Stimulated activated CD4-positive, alpha-beta T cell treated with anti-CD3 and anti-CD28 coated beads, Interleukin-15, amount 100 ng/mL, for 24 hours (primary cell): ENCODE measurements around the gene CALR3.
A peak's percentile ranks its signal among the peaks of the same experiment; 100 is the strongest.
"Not testable (repeated sequence)": the region's sequence is repeated elsewhere in the genome, so short reads cannot be mapped to it uniquely, and the experiment has no call there.

Experiments used
- DNase-seq: peaks from one replicate; pipeline ENCODE4 v3.0.0-alpha.2; 2020

The CALR3 gene

DNA sequence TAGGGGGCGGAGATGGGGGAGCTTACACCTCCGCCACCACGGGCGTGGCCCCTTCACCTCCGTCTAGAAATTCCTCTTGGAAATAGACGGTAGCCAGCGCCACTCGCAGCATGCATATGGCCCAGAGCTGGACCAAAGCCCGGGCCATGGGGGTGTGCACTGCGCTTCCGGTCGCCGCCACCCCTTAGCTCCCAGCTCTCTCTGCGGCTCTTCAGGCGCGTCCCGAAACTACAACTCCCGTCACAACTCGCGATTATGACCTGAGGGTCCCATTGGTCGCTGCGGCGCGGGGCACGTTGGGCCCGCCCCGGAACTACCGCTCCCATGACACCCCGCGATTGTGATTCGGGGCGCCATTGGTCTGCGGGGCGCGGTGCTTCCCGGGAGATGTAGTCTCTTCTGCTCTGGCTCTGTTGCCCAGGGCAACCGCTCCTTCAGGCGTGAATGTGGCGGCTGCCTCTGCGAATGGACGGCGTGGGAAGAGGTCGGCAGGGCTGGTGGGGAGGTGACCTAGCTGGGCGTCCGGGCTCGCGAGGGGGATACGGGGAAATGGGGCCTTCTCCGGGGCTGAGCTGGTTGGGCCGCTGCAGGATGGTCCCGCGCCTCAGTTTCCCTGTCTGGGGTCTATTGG lies at the start of gene CALR3, which contains the start of gene C19orf44:
CALR3 (minus strand) TSS at position 186 of the 631 bp plus-strand sequence; CDS start at position 148, 38 bp downstream.
C19orf44 (plus strand) TSS at position 413 of the 631 bp plus-strand sequence. CDS start 4,399 bp downstream, outside the sequence.
- DNase-seq = peak; percentile 98

DNA sequence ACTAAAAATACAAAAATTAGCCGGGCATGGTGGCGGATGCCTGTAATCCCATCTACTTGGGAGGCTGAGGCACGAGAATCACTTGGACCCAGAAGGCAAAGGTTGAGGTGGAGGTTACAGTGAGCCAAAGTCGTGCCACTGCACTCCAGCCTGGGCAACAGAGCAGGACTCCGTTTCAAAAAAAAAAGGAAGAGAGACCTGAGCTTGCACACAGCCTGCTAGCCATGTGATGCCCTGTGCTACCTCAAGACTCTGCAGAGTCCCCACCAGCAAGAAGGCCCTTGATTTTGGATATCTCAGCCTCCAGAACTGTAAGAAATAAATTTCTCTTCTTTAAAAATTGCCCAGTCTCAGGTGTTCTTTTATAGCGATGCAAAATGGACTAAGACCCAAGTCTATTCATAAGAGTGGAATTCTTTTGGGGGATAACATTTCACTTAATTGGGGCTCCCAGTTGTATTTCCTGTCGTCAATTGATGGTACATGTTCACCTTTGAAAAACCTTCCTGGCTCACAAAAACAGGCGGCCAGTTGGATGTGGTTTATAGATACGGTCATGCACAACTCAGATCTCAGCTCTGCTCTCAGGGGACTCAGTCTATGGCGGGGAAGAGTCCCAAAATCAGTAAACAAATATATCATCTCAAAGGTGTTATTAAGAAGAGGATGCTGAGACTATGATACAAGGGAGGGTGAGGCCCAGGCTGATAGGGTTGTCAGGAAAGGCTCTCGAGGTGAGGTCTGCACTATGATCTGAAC lies 48.7 kb upstream of the CALR3 start:
- DNase-seq = no peak

GRCh38 chr19:16543734-16544133 lies 47.8 kb upstream of the CALR3 start:
- not testable (repeated sequence) for DNase-seq

DNA sequence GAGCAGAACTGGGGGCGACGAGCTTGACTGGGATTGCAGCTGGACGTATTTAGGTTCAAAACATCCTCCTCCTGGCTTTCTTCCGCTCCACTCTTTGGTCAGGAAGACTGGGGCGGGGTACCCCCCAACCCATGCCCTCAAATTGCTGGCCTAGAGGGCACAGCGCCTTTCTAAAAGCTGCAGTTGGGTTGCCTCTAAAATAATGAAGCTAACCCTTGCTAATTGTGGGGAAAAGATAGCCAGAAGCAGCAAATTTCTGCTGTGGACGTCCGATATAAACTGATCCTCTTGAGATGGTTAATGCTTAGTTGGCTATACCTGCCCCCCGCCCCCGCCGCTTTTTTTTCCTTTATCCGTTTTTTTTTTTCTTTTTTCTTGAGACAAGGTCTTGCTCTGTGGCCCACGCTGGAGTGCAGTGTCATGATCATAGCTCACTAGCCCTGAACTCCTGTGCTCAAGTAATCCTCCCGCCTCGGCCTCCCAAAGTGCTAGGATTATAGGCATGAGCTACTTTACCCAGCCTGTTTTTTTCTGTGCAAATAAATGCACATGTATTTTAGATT lies 47.0 kb upstream of the CALR3 start:
- DNase-seq = peak; percentile 36

- peak; percentile 96 for DNase-seq
Measured at GRCh38 chr19:16542045-16542909, 46.3 kb upstream of the CALR3 start, which contains the start of gene CHERP. TSS of gene CHERP (minus strand) at chr19:16542437. CDS start at chr19:16542378, 59 bp downstream.

DNA sequence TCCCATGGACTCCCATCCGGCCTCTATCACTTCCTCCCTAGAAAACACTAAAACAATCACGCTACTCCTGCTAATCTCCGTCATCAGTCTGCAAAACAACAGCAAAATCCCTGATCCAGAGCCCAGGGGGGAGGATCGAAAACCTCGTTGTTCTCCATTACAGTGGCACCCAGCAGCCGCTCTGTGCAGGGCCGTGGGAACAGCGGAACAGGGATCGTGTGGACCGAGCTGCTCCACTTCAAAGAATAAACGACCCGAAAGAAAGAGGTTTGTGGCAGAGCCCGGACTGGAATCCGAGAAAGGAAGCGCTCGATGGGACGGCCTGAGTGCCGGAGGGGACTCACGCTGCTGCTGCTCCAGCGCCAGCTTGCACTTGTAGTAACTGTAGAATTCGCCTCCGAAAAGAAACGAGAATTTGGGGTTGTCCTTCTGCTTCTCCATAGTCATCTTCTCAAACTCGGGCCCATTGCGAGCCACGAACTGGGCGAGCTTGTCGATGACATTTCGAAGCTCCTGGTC lies 45.6 kb upstream of the CALR3 start:
- peak; percentile 23 for DNase-seq

DNA sequence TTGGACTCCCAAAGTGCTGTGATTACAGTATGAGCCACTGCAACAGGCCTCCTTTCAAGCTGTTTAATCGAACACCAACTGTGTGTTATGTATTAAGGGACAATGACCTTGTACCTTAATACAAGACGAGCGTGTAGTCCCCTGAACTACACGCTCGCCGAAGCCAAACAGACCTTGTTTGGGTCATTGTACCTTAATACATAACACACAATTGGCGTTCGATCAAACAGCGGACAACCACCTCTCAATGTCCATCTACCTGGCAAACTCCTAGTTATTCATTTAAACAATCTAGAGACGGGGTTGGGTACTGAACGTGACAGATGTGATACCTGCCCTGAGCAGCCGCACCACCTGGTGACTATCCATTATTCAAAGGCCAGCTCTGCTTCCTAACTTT lies 45.0 kb upstream of the CALR3 start:
- DNase-seq = no peak

GRCh38 chr19:16537111-16537510 lies 41.1 kb upstream of the CALR3 start:
- DNase-seq = no peak

DNA sequence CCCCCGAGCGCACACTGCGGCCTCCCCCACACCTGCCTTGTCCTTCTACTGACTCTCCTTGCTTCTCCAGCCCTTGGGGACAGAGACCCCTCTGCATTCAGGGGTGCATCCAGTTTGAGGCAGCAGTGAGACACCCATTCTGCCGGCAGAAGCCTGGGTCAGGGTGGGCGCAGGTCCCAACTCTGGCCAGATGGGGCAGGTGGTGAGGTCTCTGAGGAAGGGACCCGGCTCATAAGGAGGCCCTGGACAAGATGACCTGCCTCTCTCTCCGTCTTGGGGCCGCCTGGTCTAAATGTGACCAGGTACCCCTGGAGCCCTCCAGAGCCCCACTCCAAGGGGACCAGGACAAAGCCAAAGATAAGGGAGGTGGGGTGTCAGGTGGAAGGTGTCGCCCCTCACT lies 40.2 kb upstream of the CALR3 start:
- DNase-seq = no peak

- no peak for DNase-seq
Measured at GRCh38 chr19:16535381-16535780, 39.4 kb upstream of the CALR3 start.

GRCh38 chr19:16532440-16533234 lies 36.7 kb upstream of the CALR3 start:
- no peak for DNase-seq

DNA sequence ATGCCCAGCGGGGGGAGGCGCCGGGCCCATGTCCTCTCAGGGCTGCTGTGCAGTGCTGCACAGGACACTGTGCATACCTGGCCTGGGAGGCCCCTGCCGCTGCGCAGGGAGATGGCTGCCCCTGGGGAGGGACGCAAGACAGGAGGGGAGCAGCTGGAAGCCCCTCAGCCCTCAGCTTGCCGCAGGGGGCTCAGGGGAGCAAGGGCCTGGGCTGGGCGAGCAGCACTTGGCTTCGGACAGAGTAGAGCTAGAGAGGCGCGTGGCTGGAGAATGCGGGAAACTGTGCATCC lies 35.4 kb upstream of the CALR3 start:
- DNase-seq = no peak

DNA sequence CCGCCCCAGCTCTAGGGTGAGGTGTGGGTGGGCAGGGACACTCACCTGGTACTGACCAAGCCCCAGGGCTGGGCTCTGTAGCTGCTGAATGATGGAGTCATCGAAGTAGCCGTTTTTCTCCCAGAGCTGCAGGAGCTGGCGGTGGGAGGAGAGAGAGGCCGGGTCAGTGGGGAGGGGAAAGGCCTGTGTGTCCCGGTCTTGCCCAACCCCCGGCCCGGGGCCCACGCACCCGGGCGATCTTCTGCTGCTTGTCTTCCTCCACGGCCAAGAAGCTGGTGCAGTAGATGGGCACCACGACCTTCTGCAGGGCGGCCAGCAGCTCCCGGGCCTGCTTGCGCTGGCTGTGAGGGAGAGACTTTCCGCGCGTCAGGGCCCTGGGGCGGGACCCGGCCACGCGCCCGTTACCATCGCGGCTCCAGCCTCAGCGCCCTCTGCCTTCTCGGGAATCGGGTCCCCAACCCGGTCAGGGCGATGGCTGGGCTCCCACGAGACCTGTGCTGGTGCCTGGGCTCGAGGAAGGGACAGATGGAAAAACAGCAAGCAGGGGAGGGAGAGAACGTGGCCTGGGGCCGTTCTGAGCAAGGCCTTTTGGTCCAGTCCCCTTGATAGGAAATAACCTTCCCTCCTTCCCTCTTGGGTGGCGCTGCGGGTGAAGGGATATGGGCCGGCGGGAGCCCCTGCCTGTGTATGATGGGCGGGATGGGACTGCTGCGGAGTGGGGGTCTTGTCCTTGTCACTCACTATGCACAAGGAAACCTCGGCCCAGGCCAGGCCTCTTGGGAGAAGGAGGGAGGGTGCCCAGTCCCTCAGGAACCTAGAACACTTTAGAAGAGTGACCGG lies 34.8 kb upstream of the CALR3 start:
- no peak for DNase-seq

GRCh38 chr19:16529466-16530144 lies 33.6 kb upstream of the CALR3 start:
- no peak for DNase-seq

DNA sequence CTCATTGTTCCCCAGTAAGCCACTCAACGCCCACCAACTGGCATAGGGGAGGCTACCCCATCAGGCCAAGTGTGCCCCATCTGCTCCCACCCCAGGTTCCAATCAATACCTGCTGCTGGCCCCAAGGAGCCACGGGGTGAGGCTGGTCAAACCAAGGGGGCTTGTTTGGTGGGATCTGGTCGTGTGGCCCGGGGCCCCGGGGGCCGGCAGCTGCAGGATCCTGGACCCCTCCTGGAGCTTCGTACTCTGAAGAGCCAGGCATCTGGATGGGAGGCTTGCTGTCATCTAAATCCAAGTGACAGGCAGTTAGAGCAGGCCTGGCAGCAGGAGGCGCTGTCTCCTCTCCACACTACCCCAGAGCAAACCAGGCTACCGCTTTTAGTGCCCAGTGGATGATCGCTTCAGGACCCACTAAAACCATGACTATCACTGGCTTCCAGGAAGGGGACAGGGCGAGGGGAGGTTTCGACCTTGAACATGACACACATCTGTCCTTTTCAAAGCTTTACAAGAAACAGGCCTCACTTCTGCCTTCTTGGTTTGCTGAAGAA lies 32.1 kb upstream of the CALR3 start:
- DNase-seq = peak; percentile 49

DNA sequence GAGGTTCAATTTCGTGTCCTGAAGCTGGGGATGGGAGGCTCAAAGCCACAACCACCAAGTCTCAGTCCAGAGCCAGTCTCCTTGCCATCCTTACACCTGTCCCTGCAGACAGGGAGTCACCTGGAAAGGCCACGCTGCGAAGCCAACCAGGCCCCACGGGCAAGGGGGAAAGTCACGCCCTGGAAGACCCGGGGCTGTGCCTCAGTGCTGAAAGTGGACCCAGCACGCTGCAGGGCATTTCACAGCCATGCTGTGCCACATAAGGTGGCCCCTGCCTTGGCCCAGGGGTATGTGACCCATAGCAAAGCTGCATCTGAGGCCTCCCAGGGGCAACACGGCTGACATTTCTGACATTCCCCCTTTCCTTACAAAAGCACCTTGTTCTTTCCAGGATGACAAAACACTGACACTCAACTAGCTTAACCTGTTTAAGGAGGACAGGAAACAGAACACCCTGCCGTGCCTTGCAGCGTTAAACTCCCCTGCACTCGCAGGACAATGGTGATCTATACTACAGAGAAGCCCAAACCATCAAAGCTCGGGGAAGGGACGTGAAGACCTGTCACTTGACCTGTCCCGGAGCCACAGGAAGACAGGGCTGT lies 31.5 kb upstream of the CALR3 start:
- no peak for DNase-seq

GRCh38 chr19:16525751-16526481 lies 29.9 kb upstream of the CALR3 start:
- DNase-seq = no peak

GRCh38 chr19:16524991-16525734 lies 29.2 kb upstream of the CALR3 start:
- no peak for DNase-seq
